GM12878 (cell line): ENCODE data around the gene KLF12.

ENCODE experiments used
- BCL3 ChIP-seq: IDR thresholded peaks from 2 replicates; pipeline ENCODE4 v1.6.1; 2011; ENCODE audit warnings: borderline replicate concordance, low read depth, mild to moderate bottlenecking, moderate library complexity, low read length; ENCODE audit not compliant: insufficient read depth, poor library complexity, severe bottlenecking
- CBX5 ChIP-seq: sonication (generic); IDR thresholded peaks from 2 replicates; pipeline ENCODE4 v1.6.1; 2016; ENCODE audit warnings: low read depth, moderate library complexity, mild to moderate bottlenecking, inconsistent platforms
- CTCF ChIP-seq, 3 experiments: IDR thresholded peaks in 2 of 3; conservative IDR thresholded peaks in 1 of 3; 2 replicates each; pipeline ENCODE4 v1.5.1; 2011; ENCODE audit warnings: low read depth in 3 of 3, low read length in 3 of 3, mild to moderate bottlenecking in 3 of 3, control low read depth in 2 of 3, moderate library complexity in 2 of 3, inconsistent platforms in 1 of 3, mixed read lengths in 1 of 3; ENCODE audit not compliant: control insufficient read depth in 2 of 3, insufficient read depth in 1 of 3; ENCODE audit errors: extremely low read depth in 1 of 3
- E2F4 ChIP-seq: IDR thresholded peaks from 2 replicates; pipeline ENCODE4 v1.6.1; 2012; ENCODE audit warnings: low read depth, low read length, improper control_type of control experiment
- E4F1 ChIP-seq: fragments of 450-650 bp; IDR thresholded peaks from 2 replicates; pipeline ENCODE4 v1.6.1; 2018; ENCODE audit warnings: borderline replicate concordance, mild to moderate bottlenecking; ENCODE audit not compliant: partially characterized antibody
- NFXL1 ChIP-seq: fragments of 450-650 bp; IDR thresholded peaks from 2 replicates; pipeline ENCODE4 v1.6.1; 2017; ENCODE audit warnings: antibody characterized with exemption, mild to moderate bottlenecking, borderline replicate concordance
- NFYB ChIP-seq: IDR thresholded peaks from 2 replicates; pipeline ENCODE4 v1.6.1; 2011; ENCODE audit warnings: low read depth, mild to moderate bottlenecking, low read length, improper control_type of control experiment, moderate library complexity; ENCODE audit not compliant: insufficient read depth
- PBX3 ChIP-seq: IDR thresholded peaks from 2 replicates; pipeline ENCODE4 v1.6.1; 2011; ENCODE audit warnings: mild to moderate bottlenecking, low read depth, low read length, moderate library complexity; ENCODE audit not compliant: insufficient replicate concordance
- POLR2A ChIP-seq: IDR thresholded peaks from 2 replicates; pipeline ENCODE4 v1.6.1; 2011; ENCODE audit warnings: low read depth, mild to moderate bottlenecking, low read length

GRCh38 chr13:74162135-74162534, 27.9 kb upstream of the KLF12 start:
- TF ChIP-seq CTCF (IDR thresholded peaks at IDR 0.05 in 2 of 3, conservative IDR thresholded peaks at IDR 0.05 in 1 of 3; ENCODE audit: control insufficient read depth in 2 of 3, extremely low read depth in 1 of 3, insufficient read depth in 1 of 3, low read depth in 3 of 3, low read length in 3 of 3) (no peak), E4F1 (no peak), POLR2A (no peak), NFYB (no peak), NFXL1 (no peak), PBX3 (no peak), BCL3 (no peak), CBX5 (no peak), E2F4 (no peak)
